Activated T-helper 17 cell treated with anti-CD3 and anti-CD28 coated beads, Interleukin-2, amount 50 U/mL, for 72 hours (primary cell): Measurements from ENCODE around the gene SCGN. TPM values are rescaled to one million over a fixed set of nuclear protein-coding genes. Genes with fewer than 3 reads are reported as not detected.

Experiments used
- ATAC-seq: fragments of 150-1000 bp; cut with Tn5 transposase; replicated peaks from 2 replicates; pipeline ENCODE4 v1.10.0; 2021; ENCODE audit warnings: mild to moderate bottlenecking, moderate library complexity
- H3K27ac Mint-ChIP-seq: one replicate; pipeline ENCODE4 v1.8.0; 2022; ENCODE audit warnings: mixed read lengths
- H3K27me3 Mint-ChIP-seq: one replicate; pipeline ENCODE4 v1.8.0; 2022; ENCODE audit warnings: mixed read lengths
- H3K36me3 Mint-ChIP-seq: one replicate; pipeline ENCODE4 v1.8.0; 2022; ENCODE audit warnings: low read depth, mild to moderate bottlenecking, mixed read lengths
- H3K4me1 Mint-ChIP-seq: one replicate; pipeline ENCODE4 v1.8.0; 2022; ENCODE audit warnings: mixed read lengths
- H3K4me3 Mint-ChIP-seq: one replicate; pipeline ENCODE4 v1.8.0; 2022; ENCODE audit warnings: mild to moderate bottlenecking, mixed read lengths
- H3K9me3 Mint-ChIP-seq: one replicate; pipeline ENCODE4 v1.8.0; 2022; ENCODE audit warnings: mixed read lengths
- total RNA-seq, 2 donors: library from RNA; stranded (reverse); gene quantifications; one replicate each; pipeline ENCODE4 v1.2.3, GENCODE V29; 2022

Gene SCGN
- total RNA-seq, result not detected

GRCh38 chr6:25652007-25652515 is at the start of gene SCGN:
Gene SCGN, plus strand, starts transcription at chr6:25652215. Its CDS starts 189 bp downstream, at chr6:25652404.
- no peaks in the 10 kb centered on the region for H3K36me3 Mint-ChIP-seq
- peaks cover 5% of the 10 kb centered on the region for H3K9me3 Mint-ChIP-seq
- no peak within 1 kb of the TSS for H3K4me3 Mint-ChIP-seq
- H3K27ac Mint-ChIP-seq, result no peak within 1 kb of the TSS
- ATAC-seq, result no peak
- peaks cover 52% of the 10 kb centered on the region for H3K27me3 Mint-ChIP-seq
- no peaks in the 10 kb centered on the region for H3K4me1 Mint-ChIP-seq

DNA sequence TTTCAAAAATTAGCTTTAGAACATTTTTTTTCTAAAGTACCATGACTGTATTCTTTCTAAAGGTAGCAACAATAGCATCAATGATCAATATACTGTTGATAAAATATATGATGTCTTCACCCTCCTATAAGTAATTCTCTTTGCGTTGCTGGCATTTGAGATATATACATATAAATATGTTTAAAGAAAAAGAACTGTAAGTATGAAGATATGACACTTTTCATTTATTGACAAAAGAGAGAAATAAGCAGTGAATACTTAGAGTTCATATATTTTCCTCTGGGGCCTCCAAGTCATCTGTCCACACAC is 49.4 kb upstream of the SCGN start:
- Mint-ChIP-seq H3K27ac (no peak overlapping the region), H3K36me3 (no peaks in the 10 kb centered on the region), H3K27me3 (no peaks in the 10 kb centered on the region), H3K9me3 (no peaks in the 10 kb centered on the region), H3K4me1 (no peaks in the 10 kb centered on the region), H3K4me3 (no peak overlapping the region)
- ATAC-seq, result no peak

GRCh38 chr6:25603251-25603650 is 48.8 kb upstream of the SCGN start:
- Mint-ChIP-seq H3K36me3 (no peaks in the 10 kb centered on the region), H3K4me1 (no peaks in the 10 kb centered on the region), H3K27ac (no peak overlapping the region), H3K4me3 (no peak overlapping the region), H3K9me3 (no peaks in the 10 kb centered on the region), H3K27me3 (no peaks in the 10 kb centered on the region)
- no peak for ATAC-seq

GRCh38 chr6:25606151-25606550 is 45.9 kb upstream of the SCGN start:
- H3K4me3 Mint-ChIP-seq, result no peak overlapping the region
- no peak for ATAC-seq
- H3K9me3 Mint-ChIP-seq, result no peaks in the 10 kb centered on the region
- no peak overlapping the region for H3K27ac Mint-ChIP-seq
- H3K27me3 Mint-ChIP-seq, result no peaks in the 10 kb centered on the region
- H3K36me3 Mint-ChIP-seq, result no peaks in the 10 kb centered on the region
- H3K4me1 Mint-ChIP-seq, result no peaks in the 10 kb centered on the region

GRCh38 chr6:25608558-25609174 is 43.3 kb upstream of the SCGN start:
- H3K27ac Mint-ChIP-seq, result no peak overlapping the region
- H3K4me1 Mint-ChIP-seq, result no peaks in the 10 kb centered on the region
- no peaks in the 10 kb centered on the region for H3K36me3 Mint-ChIP-seq
- no peak overlapping the region for H3K4me3 Mint-ChIP-seq
- no peaks in the 10 kb centered on the region for H3K27me3 Mint-ChIP-seq
- no peaks in the 10 kb centered on the region for H3K9me3 Mint-ChIP-seq
- no peak for ATAC-seq

GRCh38 chr6:25612666-25613065 is 39.3 kb upstream of the SCGN start:
- H3K27me3 Mint-ChIP-seq, result no peaks in the 10 kb centered on the region
- no peak for ATAC-seq
- H3K4me1 Mint-ChIP-seq, result no peaks in the 10 kb centered on the region
- H3K9me3 Mint-ChIP-seq, result no peaks in the 10 kb centered on the region
- H3K27ac Mint-ChIP-seq, result no peak overlapping the region
- no peaks in the 10 kb centered on the region for H3K36me3 Mint-ChIP-seq
- H3K4me3 Mint-ChIP-seq, result no peak overlapping the region

DNA sequence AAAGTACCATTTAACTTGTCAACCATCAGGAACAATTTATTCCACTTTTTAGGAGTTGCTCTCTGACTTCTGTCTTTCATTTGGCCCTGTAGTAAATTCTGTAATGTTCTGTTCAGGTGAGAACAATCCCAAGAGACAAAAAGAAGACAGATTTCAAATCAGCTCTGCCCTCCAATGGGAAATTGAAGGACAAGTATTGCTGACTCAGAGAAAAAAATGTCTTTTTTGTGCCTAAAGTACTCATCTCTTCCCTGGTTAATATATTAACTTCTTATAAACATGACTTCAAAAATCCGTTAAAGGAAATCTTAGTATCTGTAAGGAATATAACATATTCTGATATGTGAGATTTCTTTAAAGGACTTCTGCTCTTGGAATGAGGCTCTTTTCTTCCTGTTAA is 38.6 kb upstream of the SCGN start:
- no peak for ATAC-seq
- H3K4me1 Mint-ChIP-seq, result no peaks in the 10 kb centered on the region
- H3K36me3 Mint-ChIP-seq, result no peaks in the 10 kb centered on the region
- H3K9me3 Mint-ChIP-seq, result no peaks in the 10 kb centered on the region
- H3K27ac Mint-ChIP-seq, result no peak overlapping the region
- H3K4me3 Mint-ChIP-seq, result no peak overlapping the region
- no peaks in the 10 kb centered on the region for H3K27me3 Mint-ChIP-seq

DNA sequence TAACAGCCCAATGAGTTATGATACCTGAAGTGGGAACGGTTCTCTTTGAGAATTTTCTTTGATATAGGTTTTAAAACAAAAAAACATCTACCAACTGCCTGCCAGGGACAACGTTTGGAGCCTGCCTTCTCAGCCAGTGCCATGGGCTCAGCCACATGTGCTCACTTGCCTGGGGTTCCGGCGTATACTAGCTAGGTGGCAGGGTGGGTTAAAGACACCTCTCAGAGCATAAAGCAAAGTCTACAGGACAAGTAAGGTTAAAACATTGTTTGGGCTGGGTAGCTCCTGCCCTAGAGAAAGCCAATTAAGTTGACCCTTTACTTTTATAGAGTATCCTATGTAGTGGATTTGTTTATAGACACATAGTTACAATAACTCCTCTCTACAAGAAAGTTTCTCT is 38.0 kb upstream of the SCGN start:
- Mint-ChIP-seq H3K4me3 (no peak overlapping the region), H3K9me3 (no peaks in the 10 kb centered on the region), H3K27ac (no peak overlapping the region), H3K4me1 (no peaks in the 10 kb centered on the region), H3K27me3 (no peaks in the 10 kb centered on the region), H3K36me3 (no peaks in the 10 kb centered on the region)
- ATAC-seq, result no peak

GRCh38 chr6:25615471-25615870 is 36.5 kb upstream of the SCGN start:
- Mint-ChIP-seq H3K36me3 (no peaks in the 10 kb centered on the region), H3K9me3 (no peaks in the 10 kb centered on the region), H3K4me3 (no peak overlapping the region), H3K27ac (no peak overlapping the region), H3K27me3 (no peaks in the 10 kb centered on the region), H3K4me1 (no peaks in the 10 kb centered on the region)
- ATAC-seq, result no peak

- Mint-ChIP-seq H3K4me1 (no peaks in the 10 kb centered on the region), H3K36me3 (no peaks in the 10 kb centered on the region), H3K27ac (no peak overlapping the region), H3K27me3 (no peaks in the 10 kb centered on the region), H3K9me3 (no peaks in the 10 kb centered on the region), H3K4me3 (no peak overlapping the region)
- ATAC-seq, result no peak
These were observed 34.0 kb upstream of the SCGN start for GRCh38 chr6:25617997-25618396.

DNA sequence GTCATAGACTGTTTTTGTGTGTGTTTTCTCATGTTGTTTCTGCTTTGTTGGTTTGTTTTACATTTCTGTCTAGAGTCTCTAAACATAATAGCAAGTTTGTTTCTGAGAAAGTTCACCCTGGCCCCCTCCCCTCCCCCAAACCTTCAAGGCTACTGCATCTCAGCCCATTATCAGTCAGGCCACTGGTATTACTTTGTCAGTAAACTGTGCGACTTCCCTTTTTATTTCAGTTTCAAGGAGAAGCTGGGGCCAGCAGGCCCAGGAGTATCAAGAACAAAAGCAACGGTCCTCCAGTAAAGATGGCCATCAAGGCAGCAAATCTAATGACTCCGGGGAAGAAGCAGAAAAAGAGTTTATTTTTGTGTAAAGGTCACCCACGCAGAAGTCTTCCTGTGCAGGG is 32.8 kb upstream of the SCGN start:
- H3K9me3 Mint-ChIP-seq, result no peaks in the 10 kb centered on the region
- no peak overlapping the region for H3K4me3 Mint-ChIP-seq
- ATAC-seq, result no peak
- no peaks in the 10 kb centered on the region for H3K4me1 Mint-ChIP-seq
- H3K27ac Mint-ChIP-seq, result no peak overlapping the region
- H3K36me3 Mint-ChIP-seq, result no peaks in the 10 kb centered on the region
- H3K27me3 Mint-ChIP-seq, result no peaks in the 10 kb centered on the region

DNA sequence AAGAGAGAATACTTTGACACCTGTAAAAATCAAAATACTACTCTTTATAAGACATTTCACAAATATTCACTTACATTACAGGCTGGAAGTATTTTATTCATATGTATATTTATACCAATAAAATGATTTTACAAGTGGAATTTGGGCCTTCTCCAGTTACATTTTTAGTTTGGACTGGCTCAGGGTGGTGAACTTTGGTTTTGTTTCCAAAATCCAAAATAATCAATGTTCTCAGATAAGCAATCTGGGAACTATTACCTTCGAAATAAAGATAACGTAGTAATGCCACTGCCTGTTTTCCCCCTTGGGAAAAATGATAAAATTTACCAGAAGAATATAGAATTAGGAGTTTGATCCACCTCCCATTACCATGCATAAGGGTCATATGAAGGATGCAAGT is 31.6 kb upstream of the SCGN start:
- no peak overlapping the region for H3K27ac Mint-ChIP-seq
- H3K36me3 Mint-ChIP-seq, result no peaks in the 10 kb centered on the region
- H3K4me1 Mint-ChIP-seq, result no peaks in the 10 kb centered on the region
- no peaks in the 10 kb centered on the region for H3K9me3 Mint-ChIP-seq
- H3K27me3 Mint-ChIP-seq, result peaks cover 2% of the 10 kb centered on the region
- ATAC-seq, result no peak
- no peak overlapping the region for H3K4me3 Mint-ChIP-seq

GRCh38 chr6:25623065-25623464 is 28.9 kb upstream of the SCGN start:
- no peaks in the 10 kb centered on the region for H3K9me3 Mint-ChIP-seq
- peaks cover 6% of the 10 kb centered on the region for H3K27me3 Mint-ChIP-seq
- no peaks in the 10 kb centered on the region for H3K4me1 Mint-ChIP-seq
- no peak overlapping the region for H3K4me3 Mint-ChIP-seq
- no peak overlapping the region for H3K27ac Mint-ChIP-seq
- H3K36me3 Mint-ChIP-seq, result no peaks in the 10 kb centered on the region
- ATAC-seq, result no peak

DNA sequence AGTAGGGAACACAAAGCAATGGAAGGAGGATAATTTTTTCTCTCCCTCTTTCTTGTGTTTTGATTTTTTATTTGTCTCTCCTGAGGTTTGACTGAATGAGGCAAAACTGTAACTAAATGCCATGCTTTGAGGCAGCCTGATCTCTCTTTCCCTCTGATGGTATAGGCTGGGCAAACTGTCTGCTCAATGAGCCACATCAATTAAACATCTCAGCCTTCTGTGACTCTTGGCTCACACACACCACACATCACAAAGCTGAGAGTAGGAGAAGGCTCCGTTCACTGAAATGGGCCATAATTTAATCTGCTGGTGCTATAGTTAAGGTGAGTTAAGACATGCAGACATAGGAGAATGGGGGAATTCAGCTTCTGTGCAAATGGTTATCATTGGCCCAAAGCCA is 28.1 kb upstream of the SCGN start:
- Mint-ChIP-seq H3K27me3 (peaks cover 6% of the 10 kb centered on the region), H3K9me3 (no peaks in the 10 kb centered on the region), H3K4me3 (no peak overlapping the region), H3K4me1 (no peaks in the 10 kb centered on the region), H3K27ac (no peak overlapping the region), H3K36me3 (no peaks in the 10 kb centered on the region)
- no peak for ATAC-seq

DNA sequence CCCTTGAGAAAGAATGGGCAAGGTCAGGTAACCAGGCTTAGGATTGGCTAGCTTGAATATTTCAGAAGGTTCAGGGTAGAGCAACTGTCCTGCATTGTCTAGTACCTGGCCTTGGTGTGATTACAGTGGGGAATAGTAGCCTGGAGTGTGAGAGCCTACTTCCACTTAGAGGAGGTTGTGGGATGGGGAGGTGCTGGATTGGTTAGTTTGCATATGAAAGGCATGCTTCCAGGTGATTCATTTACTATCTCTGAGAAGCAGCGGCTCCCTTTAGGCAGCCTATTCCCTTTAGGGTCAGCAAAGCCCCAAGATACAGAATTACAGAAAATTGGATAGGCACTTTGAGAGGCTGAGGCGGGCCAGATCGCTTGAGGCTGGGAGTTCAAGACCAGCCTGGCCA is 25.0 kb upstream of the SCGN start:
- Mint-ChIP-seq H3K36me3 (no peaks in the 10 kb centered on the region), H3K27ac (no peak overlapping the region), H3K4me3 (no peak overlapping the region), H3K27me3 (peaks cover 10% of the 10 kb centered on the region), H3K9me3 (no peaks in the 10 kb centered on the region), H3K4me1 (no peaks in the 10 kb centered on the region)
- no peak for ATAC-seq
